ENCODE results near the gene GDI1. TPM values are rescaled to one million over a fixed set of nuclear protein-coding genes. Genes with fewer than 3 reads are reported as not detected.

GDI1 gene
- total RNA-seq, 1 donor from 2014 or later = 152 TPM

- H3K27ac Mint-ChIP-seq (ENCODE audit: unreplicated experiment) = peak within 1 kb of the TSS; percentile 78
- H3K27me3 Mint-ChIP-seq (ENCODE audit: low read depth) = no peaks in the 10 kb centered on the region
- TF ChIP-seq CTCF (IDR thresholded peaks at IDR 0.05) = no peak
- peaks cover 16% of the 10 kb centered on the region for H3K36me3 Mint-ChIP-seq (ENCODE audit: low read depth)
- peak within 1 kb of the TSS; percentile 83 for H3K4me3 Mint-ChIP-seq (ENCODE audit: unreplicated experiment)
- H3K4me1 Mint-ChIP-seq (ENCODE audit: low read depth) = peaks cover 23% of the 10 kb centered on the region
- H3K9me3 Mint-ChIP-seq (ENCODE audit: low read depth) = peaks cover 8% of the 10 kb centered on the region
- no peak for DNase-seq (ENCODE audit: low spot score)
Measured at GRCh38 chrX:154458116-154458953, 21.4 kb downstream of the GDI1 start, which contains the start of gene PLXNA3. Gene PLXNA3, plus strand, starts transcription at chrX:154458281. Its CDS starts 1,903 bp downstream, at chrX:154460184.

GRCh38 chrX:154458954-154459778, 22.2 kb downstream of the GDI1 start:
- no peak for TF ChIP-seq CTCF (IDR thresholded peaks at IDR 0.05)
- Mint-ChIP-seq H3K36me3 (ENCODE audit: low read depth) (peaks cover 16% of the 10 kb centered on the region), H3K27ac (ENCODE audit: unreplicated experiment) (peak overlapping the region; percentile 71), H3K4me1 (ENCODE audit: low read depth) (peaks cover 23% of the 10 kb centered on the region), H3K4me3 (ENCODE audit: unreplicated experiment) (peak overlapping the region; percentile 80), H3K27me3 (ENCODE audit: low read depth) (no peaks in the 10 kb centered on the region), H3K9me3 (ENCODE audit: low read depth) (peaks cover 8% of the 10 kb centered on the region)
- DNase-seq (ENCODE audit: low spot score) = no peak

GRCh38 chrX:154459832-154460231, 22.9 kb downstream of the GDI1 start:
- Mint-ChIP-seq H3K27ac (ENCODE audit: unreplicated experiment) (peak overlapping the region; percentile 27), H3K4me1 (ENCODE audit: low read depth) (peaks cover 23% of the 10 kb centered on the region), H3K27me3 (ENCODE audit: low read depth) (no peaks in the 10 kb centered on the region), H3K4me3 (ENCODE audit: unreplicated experiment) (peak overlapping the region; percentile 80), H3K36me3 (ENCODE audit: low read depth) (peaks cover 11% of the 10 kb centered on the region), H3K9me3 (ENCODE audit: low read depth) (peaks cover 4% of the 10 kb centered on the region)
- no peak for DNase-seq (ENCODE audit: low spot score)
- no peak for TF ChIP-seq CTCF (IDR thresholded peaks at IDR 0.05)

- Mint-ChIP-seq H3K4me3 (ENCODE audit: unreplicated experiment) (peak overlapping the region; percentile 80), H3K4me1 (ENCODE audit: low read depth) (peaks cover 23% of the 10 kb centered on the region), H3K36me3 (ENCODE audit: low read depth) (peaks cover 13% of the 10 kb centered on the region), H3K27ac (ENCODE audit: unreplicated experiment) (no peak overlapping the region), H3K27me3 (ENCODE audit: low read depth) (no peaks in the 10 kb centered on the region), H3K9me3 (ENCODE audit: low read depth) (peaks cover 4% of the 10 kb centered on the region)
- DNase-seq (ENCODE audit: low spot score) = no peak
- TF ChIP-seq CTCF (IDR thresholded peaks at IDR 0.05) = no peak
Measured at GRCh38 chrX:154460326-154460725, 23.4 kb downstream of the GDI1 start.

GRCh38 chrX:154462396-154462795, 25.4 kb downstream of the GDI1 start:
- H3K36me3 Mint-ChIP-seq (ENCODE audit: low read depth) = peaks cover 13% of the 10 kb centered on the region
- peaks cover 1% of the 10 kb centered on the region for H3K9me3 Mint-ChIP-seq (ENCODE audit: low read depth)

More at GRCh38 chrX:154462396-154462795, 25.4 kb downstream of the GDI1 start:
- Mint-ChIP-seq H3K4me1 (ENCODE audit: low read depth) (peaks cover 20% of the 10 kb centered on the region), H3K27me3 (ENCODE audit: low read depth) (no peaks in the 10 kb centered on the region), H3K4me3 (ENCODE audit: unreplicated experiment) (no peak overlapping the region), H3K27ac (ENCODE audit: unreplicated experiment) (no peak overlapping the region)
- no peak for DNase-seq (ENCODE audit: low spot score)
- no peak for TF ChIP-seq CTCF (IDR thresholded peaks at IDR 0.05)

Data from chondrocyte (in vitro differentiated cells).